ENCODE measurements around the gene TTC23.

GRCh38 chr15:99101501-99101900, 147.9 kb downstream of the TTC23 start:
- no peak for TF ChIP-seq CTCF (conservative IDR thresholded peaks at IDR 0.05; ENCODE audit: low read length)
- no peak for TF ChIP-seq EZH2phosphoT487 (IDR thresholded peaks at IDR 0.05; ENCODE audit: borderline replicate concordance, low read depth, low read length)
